Measurements from ENCODE around the gene ZC3H7A. TPM values are rescaled to one million over a fixed set of nuclear protein-coding genes. Genes with fewer than 3 reads are reported as not detected.

The ZC3H7A gene
- total and polyA plus RNA-seq, 2 of the 4 experiments (the other 2 are of a cell fraction): 22.2 to 53.9 TPM

DNA sequence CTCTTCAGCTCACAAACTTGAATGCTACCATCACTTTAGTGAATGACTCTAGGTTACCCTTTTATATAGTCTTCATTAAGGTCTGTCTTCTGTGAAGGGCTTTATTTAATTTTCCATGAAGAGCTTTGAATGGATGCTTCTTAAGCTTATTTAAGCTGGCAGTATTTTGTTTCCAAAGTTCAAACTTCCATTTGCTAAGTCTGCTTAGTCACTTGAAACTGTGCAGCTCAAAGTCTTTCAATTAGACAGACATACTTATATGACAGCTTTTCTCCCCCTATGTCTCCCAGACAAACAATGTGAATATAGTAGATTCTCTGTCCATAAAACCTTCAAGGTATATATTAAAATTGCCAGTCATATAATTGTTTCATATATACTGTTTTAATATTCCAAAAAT lies 77.9 kb downstream of the ZC3H7A start:
- H2BK20ac ChIP-seq (ENCODE audit: low read depth, low read length): no peak overlapping the region
- no peak overlapping the region for H3K14ac ChIP-seq (replicated peaks; ENCODE audit: low read depth, low read length)
- no peak overlapping the region for H4K5ac ChIP-seq (ENCODE audit: low read depth, low read length)
- ATAC-seq (ENCODE audit: low read depth): no peak
- no peaks in the 10 kb centered on the region for H3K27me3 ChIP-seq (ENCODE audit: control insufficient read depth, insufficient read depth, low read length)
- no TSS peak for BruUV-seq (replicated peaks)
- no peak overlapping the region for H3K18ac ChIP-seq (ENCODE audit: low read depth, low read length)
- H3K4me3 ChIP-seq (ENCODE audit: insufficient read depth, low read depth, low read length): no peak overlapping the region
- intact Hi-C loops (cut with micrococcal nuclease): loop anchor here (10.0 kb wide), 1 partner anchor 754 kb away; no protein-coding TSS in a partner anchor
- H2AK9ac ChIP-seq (replicated peaks; ENCODE audit: low read depth, low read length, poor library complexity): no peak overlapping the region
- CTCF ChIA-PET: interaction anchor here (0.5 to 1.4 kb wide), 3 partner anchors 10 to 748 kb away, joined by 3 read pairs; no protein-coding TSS in a partner anchor
- dilution Hi-C loops (cut with HindIII; ENCODE audit: low sequenced_read_pairs, unreplicated experiment): no loop called here
- H2BK15ac ChIP-seq (ENCODE audit: low read depth, low read length): no peak overlapping the region
- TF ChIP-seq RFX5 (IDR thresholded peaks at IDR 0.05; ENCODE audit: low read depth, low read length) (no peak), SMC3 (IDR thresholded peaks at IDR 0.05; ENCODE audit: low read depth, low read length) (no peak), POLR2A (IDR thresholded peaks at IDR 0.05; ENCODE audit: low read depth, low read length) (no peak), RAD21 (IDR thresholded peaks at IDR 0.05; ENCODE audit: low read length) (no peak), CEBPB (IDR thresholded peaks at IDR 0.05; ENCODE audit: low read depth, low read length) (no peak), MAFK (IDR thresholded peaks at IDR 0.05; ENCODE audit: low read depth, low read length) (no peak), MXI1 (IDR thresholded peaks at IDR 0.05; ENCODE audit: borderline replicate concordance, low read depth, low read length) (no peak), NFE2L2 (IDR thresholded peaks at IDR 0.05; ENCODE audit: low read depth, low read length) (no peak)
- TF ChIP-seq, protein P1, sequence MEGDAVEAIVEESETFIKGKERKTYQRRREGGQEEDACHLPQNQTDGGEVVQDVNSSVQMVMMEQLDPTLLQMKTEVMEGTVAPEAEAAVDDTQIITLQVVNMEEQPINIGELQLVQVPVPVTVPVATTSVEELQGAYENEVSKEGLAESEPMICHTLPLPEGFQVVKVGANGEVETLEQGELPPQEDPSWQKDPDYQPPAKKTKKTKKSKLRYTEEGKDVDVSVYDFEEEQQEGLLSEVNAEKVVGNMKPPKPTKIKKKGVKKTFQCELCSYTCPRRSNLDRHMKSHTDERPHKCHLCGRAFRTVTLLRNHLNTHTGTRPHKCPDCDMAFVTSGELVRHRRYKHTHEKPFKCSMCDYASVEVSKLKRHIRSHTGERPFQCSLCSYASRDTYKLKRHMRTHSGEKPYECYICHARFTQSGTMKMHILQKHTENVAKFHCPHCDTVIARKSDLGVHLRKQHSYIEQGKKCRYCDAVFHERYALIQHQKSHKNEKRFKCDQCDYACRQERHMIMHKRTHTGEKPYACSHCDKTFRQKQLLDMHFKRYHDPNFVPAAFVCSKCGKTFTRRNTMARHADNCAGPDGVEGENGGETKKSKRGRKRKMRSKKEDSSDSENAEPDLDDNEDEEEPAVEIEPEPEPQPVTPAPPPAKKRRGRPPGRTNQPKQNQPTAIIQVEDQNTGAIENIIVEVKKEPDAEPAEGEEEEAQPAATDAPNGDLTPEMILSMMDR (conservative IDR thresholded peaks at IDR 0.05; ENCODE audit: low read depth, low read length): no peak
- TF ChIP-seq, protein P2, sequence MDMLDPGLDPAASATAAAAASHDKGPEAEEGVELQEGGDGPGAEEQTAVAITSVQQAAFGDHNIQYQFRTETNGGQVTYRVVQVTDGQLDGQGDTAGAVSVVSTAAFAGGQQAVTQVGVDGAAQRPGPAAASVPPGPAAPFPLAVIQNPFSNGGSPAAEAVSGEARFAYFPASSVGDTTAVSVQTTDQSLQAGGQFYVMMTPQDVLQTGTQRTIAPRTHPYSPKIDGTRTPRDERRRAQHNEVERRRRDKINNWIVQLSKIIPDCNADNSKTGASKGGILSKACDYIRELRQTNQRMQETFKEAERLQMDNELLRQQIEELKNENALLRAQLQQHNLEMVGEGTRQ (IDR thresholded peaks at IDR 0.05; ENCODE audit: low read depth, low read length): no peak
- no peak overlapping the region for H3K4me2 ChIP-seq (ENCODE audit: low read depth, low read length)
- no peaks in the 10 kb centered on the region for H3K9me1 ChIP-seq (ENCODE audit: insufficient read depth, low read length)
- H2BK120ac ChIP-seq (ENCODE audit: low read depth, low read length): no peak overlapping the region
- peaks cover 20 to 26% of the 10 kb centered on the region in 2 experiments for H3K79me1 ChIP-seq (ENCODE audit: low read depth in 1 of 2, low read length in 2 of 2)
- in situ Hi-C loops (cut with MboI; ENCODE audit: low sequenced_read_pairs): loop anchor here (10.0 kb wide), 1 partner anchor 754 kb away; no protein-coding TSS in a partner anchor
- H3K4me1 ChIP-seq (ENCODE audit: control insufficient read depth, insufficient read depth, low read length): peaks cover 2% of the 10 kb centered on the region
- H3K56ac ChIP-seq (ENCODE audit: extremely low read depth, insufficient read depth, low read length): no peak overlapping the region
- no peak overlapping the region for H2BK5ac ChIP-seq (ENCODE audit: low read depth, low read length, poor library complexity, severe bottlenecking)
- H4K91ac ChIP-seq (ENCODE audit: insufficient read depth, low read depth, low read length): no peak overlapping the region
- H4K8ac ChIP-seq (ENCODE audit: low read depth in 2 of 2, low read length in 2 of 2): no peak overlapping the region
- H3K4ac ChIP-seq (ENCODE audit: low read depth, low read length): no peak overlapping the region
- no peak overlapping the region for H2AK5ac ChIP-seq (ENCODE audit: low read depth, low read length)
- no peak for DNase-seq
- H3K9ac ChIP-seq (ENCODE audit: low read depth, low read length): no peak overlapping the region
- no peak overlapping the region for H3K23ac ChIP-seq (ENCODE audit: low read depth, low read length)
- peaks cover 31% of the 10 kb centered on the region for H3K36me3 ChIP-seq (ENCODE audit: control insufficient read depth, insufficient read depth, low read length)
- no peaks in the 10 kb centered on the region for H3K9me3 ChIP-seq (ENCODE audit: control insufficient read depth, insufficient read depth, low read length)
- POLR2A ChIA-PET (ENCODE audit: unreplicated experiment): no interaction called here
- H3K27ac ChIP-seq (ENCODE audit: insufficient read depth, low read length): no peak overlapping the region
- peaks cover 5% of the 10 kb centered on the region; the same call in 1 of the 2 replicates for H4K20me1 ChIP-seq (ENCODE audit: insufficient read depth, low read length)
- no peak overlapping the region for H2AFZ ChIP-seq (replicated peaks; ENCODE audit: low read length, poor library complexity)

Measured in IMR-90 (cell line).